Activated CD4-positive, alpha-beta T cell treated with anti-CD3 and anti-CD28 coated beads, Interleukin-2, Interleukin-4, amounts not matched to agents 100 ng/mL and 50 ng/mL, durations not matched to agents 16 hours and 8 hours (primary cell): Measurements from ENCODE around the gene GARIN5B.

Experiments used
- DNase-seq: peaks from one replicate; pipeline ENCODE4 v3.0.0-alpha.2; 2020; ENCODE audit warnings: low spot score

GARIN5B gene

GRCh38 chr19:55370305-55370988 lies 7.4 kb upstream of the GARIN5B start, which contains the start of gene IL11:
Gene IL11 (minus strand): TSS chr19:55370463. CDS start chr19:55370310, 153 bp downstream.
- DNase-seq = no peak

- DNase-seq = no peak
Measured at GRCh38 chr19:55369653-55370304, 6.7 kb upstream of the GARIN5B start.

GRCh38 chr19:55368701-55369563 lies 5.9 kb upstream of the GARIN5B start:
- no peak for DNase-seq

GRCh38 chr19:55368106-55368505 lies 5.0 kb upstream of the GARIN5B start:
- no peak for DNase-seq

GRCh38 chr19:55366790-55367189 lies 3.7 kb upstream of the GARIN5B start:
- DNase-seq = no peak

- no peak for DNase-seq
Measured at GRCh38 chr19:55365964-55366363, 2.9 kb upstream of the GARIN5B start.

- no peak for DNase-seq
Measured at GRCh38 chr19:55365245-55365644, 2.2 kb upstream of the GARIN5B start.

- no peak for DNase-seq
Measured at GRCh38 chr19:55362174-55362989, 678 bp downstream of the GARIN5B start.

- DNase-seq = no peak
Measured at GRCh38 chr19:55360902-55361301, 2.2 kb downstream of the GARIN5B start.

- no peak for DNase-seq
Measured at GRCh38 chr19:55358943-55359908, 3.8 kb downstream of the GARIN5B start.

- no peak for DNase-seq
Measured at GRCh38 chr19:55358493-55358892, 4.6 kb downstream of the GARIN5B start.

GRCh38 chr19:55355213-55355821 lies 7.7 kb downstream of the GARIN5B start:
- DNase-seq = no peak

- no peak for DNase-seq
Measured at GRCh38 chr19:55354698-55355212, 8.3 kb downstream of the GARIN5B start, which contains the start of gene COX6B2. Gene COX6B2 (minus strand): TSS chr19:55354719. CDS start chr19:55354521, 198 bp downstream.

- DNase-seq = no peak
Measured at GRCh38 chr19:55353803-55354697, 9.0 kb downstream of the GARIN5B start.

- no peak for DNase-seq
Measured at GRCh38 chr19:55353356-55353802, 9.7 kb downstream of the GARIN5B start.

GRCh38 chr19:55352549-55353145 lies 10.4 kb downstream of the GARIN5B start:
- DNase-seq = no peak

GRCh38 chr19:55352040-55352439 lies 11.0 kb downstream of the GARIN5B start:
- no peak for DNase-seq

GRCh38 chr19:55350620-55351315 lies 12.3 kb downstream of the GARIN5B start:
- no peak for DNase-seq
